ENCODE results near the gene PYM1. TPM values are rescaled to one million over a fixed set of nuclear protein-coding genes. Genes with fewer than 3 reads are reported as not detected.

Gene PYM1
- total RNA-seq, 1 experiment from 2014 or later, result 24.8 TPM

DNA sequence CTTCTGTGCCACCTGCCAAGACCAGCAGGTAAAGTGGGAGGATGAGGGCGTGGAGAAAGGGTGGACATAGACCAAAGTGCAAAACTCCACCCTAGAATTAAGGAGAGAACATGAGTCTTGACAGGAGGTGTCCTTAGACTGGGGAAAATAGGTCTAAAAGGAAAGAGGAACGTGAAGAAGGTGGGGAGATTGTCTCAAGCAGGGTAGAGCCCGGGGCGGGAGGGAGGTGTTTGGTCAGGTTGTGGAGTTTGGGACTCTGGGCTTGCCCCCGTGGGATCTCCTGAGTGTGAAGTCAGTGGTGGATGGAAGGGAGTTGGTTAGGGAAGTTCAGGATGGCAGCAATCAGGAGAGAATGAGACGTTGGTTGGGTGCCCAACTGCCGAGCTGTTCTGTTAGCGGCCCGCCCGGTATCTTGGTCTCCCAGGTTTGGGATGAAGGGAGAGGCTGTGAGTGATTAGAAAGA, 3.7 kb upstream of the PYM1 start:
- TF ChIP-seq ZNF274 (IDR thresholded peaks at IDR 0.05; ENCODE audit: low read depth, low read length), result no peak
- no peaks in the 10 kb centered on the region for H3K27me3 ChIP-seq (ENCODE audit: insufficient read depth, low read length)
- intact Hi-C loops (cut with micrococcal nuclease), result loop anchor here (5.0 kb wide), 1 partner anchor 111 kb away; the partner anchor contains the start of gene RPS26
- H3K4me2 ChIP-seq (ENCODE audit: low read length), result peak overlapping the region; percentile 91
- H3K9me2 ChIP-seq (ENCODE audit: insufficient read depth), result no peaks in the 10 kb centered on the region
- H3K4me1 ChIP-seq (ENCODE audit: control insufficient read depth in 1 of 2, insufficient read depth in 2 of 2, low read length in 2 of 2), result peaks cover 27 to 56% of the 10 kb centered on the region in 2 experiments
- H3K36me3 ChIP-seq (ENCODE audit: control insufficient read depth in 1 of 2, insufficient read depth in 2 of 2, low read length in 2 of 2), result no peaks in the 10 kb centered on the region
- ChIA-PET POLR2A (interaction anchor here (0.7 to 2.3 kb wide), 3 partner anchors 43 to 102 kb away, joined by 3 to 7 read pairs (median 7); partner anchors contain the start of genes DNAJC14 and RAB5B), RAD21 (ENCODE audit: low non-redundant PET in 1 of 2, low total read pairs in 2 of 2, uncharacterized antibody in 2 of 2, unreplicated experiment in 2 of 2) (no interaction called here), CTCF (interaction anchor here (1.0 to 2.1 kb wide), 3 partner anchors 9 to 193 kb away, joined by 3 to 10 read pairs (median 3); no protein-coding TSS in a partner anchor)
- no peak for DNase-seq (ENCODE audit: low read depth, low spot score)
- peak overlapping the region; percentile 71 to 74 for H3K4me3 ChIP-seq (replicated peaks in 1 of 2; ENCODE audit: low read depth in 1 of 2, low read length in 2 of 2)
- no peaks in the 10 kb centered on the region for H4K20me1 ChIP-seq (ENCODE audit: insufficient read depth)
- H2AFZ ChIP-seq (ENCODE audit: low read depth, low read length, poor library complexity, severe bottlenecking), result peak overlapping the region; percentile 75
- BruUV-seq (replicated peaks), result no TSS peak
- peaks cover 14% of the 10 kb centered on the region for H3K79me2 ChIP-seq (ENCODE audit: insufficient read depth, low read length)
- H3K9ac ChIP-seq (ENCODE audit: low read length), result peak overlapping the region; percentile 73
- H3K27ac ChIP-seq (ENCODE audit: low read depth, low read length), result peak overlapping the region; percentile 67
- peak; percentile 5 for ATAC-seq
- no peaks in the 10 kb centered on the region for H3K9me3 ChIP-seq (ENCODE audit: control insufficient read depth in 1 of 2, insufficient read depth in 1 of 2, low read depth in 1 of 2, low read length in 2 of 2)

GRCh38 chr12:55930771-55931316, 3.1 kb upstream of the PYM1 start, which contains the start of gene DGKA:
Gene DGKA (plus strand): TSS chr12:55931162. CDS start chr12:55936504, 5,342 bp downstream.
- POLR2A ChIA-PET, result interaction anchor here (0.7 to 2.3 kb wide), 2 partner anchors 43 to 101 kb away, joined by 3 to 7 read pairs; partner anchors contain the start of genes DNAJC14 and RAB5B
- H2AFZ ChIP-seq (ENCODE audit: low read depth, low read length, poor library complexity, severe bottlenecking), result peak within 1 kb of the TSS; percentile 75

More at GRCh38 chr12:55930771-55931316, 3.1 kb upstream of the PYM1 start, which contains the start of gene DGKA:
- Histone ChIP-seq H3K4me1 (ENCODE audit: control insufficient read depth in 1 of 2, insufficient read depth in 2 of 2, low read length in 2 of 2) (peaks cover 27 to 61% of the 10 kb centered on the region in 2 experiments), H3K4me3 (replicated peaks in 1 of 2; ENCODE audit: low read depth in 1 of 2, low read length in 2 of 2) (peak within 1 kb of the TSS; percentile 71 to 74), H3K27ac (ENCODE audit: low read depth, low read length) (peak within 1 kb of the TSS; percentile 67), H3K79me2 (ENCODE audit: insufficient read depth, low read length) (peaks cover 19% of the 10 kb centered on the region), H3K36me3 (ENCODE audit: control insufficient read depth in 1 of 2, insufficient read depth in 2 of 2, low read length in 2 of 2) (no peaks in the 10 kb centered on the region), H3K4me2 (ENCODE audit: low read length) (peak within 1 kb of the TSS; percentile 91), H3K9me2 (ENCODE audit: insufficient read depth) (no peaks in the 10 kb centered on the region), H4K20me1 (ENCODE audit: insufficient read depth) (no peaks in the 10 kb centered on the region), H3K27me3 (ENCODE audit: insufficient read depth, low read length) (no peaks in the 10 kb centered on the region), H3K9ac (ENCODE audit: low read length) (peak within 1 kb of the TSS; percentile 73), H3K9me3 (ENCODE audit: control insufficient read depth in 1 of 2, insufficient read depth in 1 of 2, low read depth in 1 of 2, low read length in 2 of 2) (no peaks in the 10 kb centered on the region)
- CTCF ChIA-PET, result interaction anchor here (0.6 to 1.5 kb wide), 11 partner anchors 8 to 194 kb away, joined by 3 to 9 read pairs (median 3); partner anchors contain the start of genes ORMDL2 and SARNP
- ATAC-seq (peak; percentile 46), DNase-seq (ENCODE audit: low read depth, low spot score) (peak; percentile 41)
- peak in 2 of 3 experiments; percentile 72 to 79; a peak in 4 of 6 replicates for TF ChIP-seq CTCF (IDR thresholded peaks at IDR 0.05 in 2 of 3, conservative IDR thresholded peaks at IDR 0.05 in 1 of 3; ENCODE audit: borderline replicate concordance in 1 of 3, insufficient read depth in 1 of 3, low read depth in 2 of 3, low read length in 2 of 3)
- no peak for TF ChIP-seq YY1 (IDR thresholded peaks at IDR 0.05; ENCODE audit: extremely low read depth, insufficient replicate concordance, low read depth, low read length)
- RAD21 ChIA-PET (ENCODE audit: low non-redundant PET in 1 of 2, low total read pairs in 2 of 2, uncharacterized antibody in 2 of 2, unreplicated experiment in 2 of 2), result interaction anchor here in 1 of 2 experiments (1.1 kb wide), 1 partner anchor 102 kb away, joined by 4 read pairs; the partner anchor contains the start of gene DNAJC14
- no TSS peak for BruUV-seq (replicated peaks)
- intact Hi-C loops (cut with micrococcal nuclease), result loop anchor here (5.0 kb wide), 1 partner anchor 111 kb away; the partner anchor contains the start of gene RPS26

All from HCT116 (cell line).